ENCODE measurements around the gene TMPRSS13.

DNA sequence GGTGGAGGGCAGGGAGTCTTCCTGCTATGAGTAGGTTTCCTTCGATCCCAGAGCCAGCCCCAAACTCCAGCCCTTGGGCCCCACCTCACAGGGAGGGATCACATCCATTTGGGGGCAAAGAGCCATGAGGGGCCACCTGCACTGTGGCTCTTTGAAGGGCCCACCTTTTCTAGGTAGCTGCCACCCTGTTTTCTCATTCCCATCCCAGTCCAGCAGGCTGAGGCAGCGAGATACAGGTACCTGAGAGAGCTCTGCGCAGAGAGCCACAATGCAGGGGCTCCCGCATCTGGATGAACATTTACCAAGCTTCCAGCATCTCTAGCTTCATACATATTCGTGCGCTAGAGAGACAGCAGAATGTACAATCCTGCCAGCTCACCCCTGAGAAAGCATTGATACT lies 69.1 kb downstream of the TMPRSS13 start:
- TF ChIP-seq CTCF (conservative IDR thresholded peaks at IDR 0.05) (no peak), EZH2 (IDR thresholded peaks at IDR 0.05; ENCODE audit: low read depth) (no peak)
